Measurements from ENCODE around the gene MMP25. TPM values are rescaled to one million over a fixed set of nuclear protein-coding genes. Genes with fewer than 3 reads are reported as not detected.
A peak's percentile ranks its signal among the peaks of the same experiment; 100 is the strongest.

The MMP25 gene
- total and polyA plus RNA-seq, 9 of the 15 experiments (the other 6 are each of a cell fraction or from before 2014, with no cell fraction given) = 0.03 to 0.04 TPM; not detected in 7

DNA sequence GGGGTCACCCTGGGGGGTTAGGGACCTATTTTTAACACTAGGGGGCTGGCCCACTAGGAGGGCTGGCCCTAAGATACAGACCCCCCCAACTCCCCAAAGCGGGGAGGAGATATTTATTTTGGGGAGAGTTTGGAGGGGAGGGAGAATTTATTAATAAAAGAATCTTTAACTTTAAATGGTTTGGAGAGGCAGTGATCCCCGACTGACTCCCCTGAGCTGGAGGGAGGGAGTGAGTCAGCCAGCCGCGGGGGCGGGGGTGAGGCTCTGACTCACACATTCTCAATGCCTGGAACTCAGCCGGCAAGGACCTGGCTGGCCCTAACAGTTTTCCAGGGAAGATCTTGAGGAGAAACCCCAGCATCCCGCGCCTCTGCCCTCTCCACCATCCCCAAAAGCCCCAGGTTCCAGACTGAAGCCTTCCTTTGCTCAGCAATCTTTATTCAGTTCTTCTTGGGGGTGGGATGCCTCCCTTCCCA, 24.1 kb upstream of the MMP25 start (continued):
- no peak for TF ChIP-seq SAFB (IDR thresholded peaks at IDR 0.05; ENCODE audit: borderline replicate concordance, low read depth, low read length)
- no peak for TF ChIP-seq CAMTA2 (CRISPR knock-in tag; conservative IDR thresholded peaks at IDR 0.05)
- no peak for TF ChIP-seq ASH1L (IDR thresholded peaks at IDR 0.05; ENCODE audit: borderline replicate concordance, low read depth, partially characterized antibody)
- no peak for TF ChIP-seq CREBBP (IDR thresholded peaks at IDR 0.05; ENCODE audit: low read depth, low read length)
- no peak for TF ChIP-seq KAT8 (IDR thresholded peaks at IDR 0.05; ENCODE audit: low read depth)
- TF ChIP-seq HNRNPLL (IDR thresholded peaks at IDR 0.05; ENCODE audit: low read depth, low read length, poor library complexity, severe bottlenecking) = no peak
- no peak for TF ChIP-seq DEAF1 (CRISPR knock-in tag; IDR thresholded peaks at IDR 0.05)
- TF ChIP-seq E4F1 (CRISPR knock-in tag; IDR thresholded peaks at IDR 0.05; ENCODE audit: borderline replicate concordance) = no peak
- TF ChIP-seq ZNF609 (CRISPR knock-in tag; IDR thresholded peaks at IDR 0.05; ENCODE audit: borderline replicate concordance) = no peak
- no peak for TF ChIP-seq MED1 (CRISPR knock-in tag; IDR thresholded peaks at IDR 0.05; ENCODE audit: borderline replicate concordance)
- TF ChIP-seq KLF1 (tag; IDR thresholded peaks at IDR 0.05) = no peak
- TF ChIP-seq ZC3H8 (IDR thresholded peaks at IDR 0.05) = no peak
- TF ChIP-seq SAFB2 (IDR thresholded peaks at IDR 0.05; ENCODE audit: borderline replicate concordance, low read depth, low read length, severe bottlenecking) = no peak
- peak; percentile 54 for TF ChIP-seq CREM (IDR thresholded peaks at IDR 0.05; ENCODE audit: low read depth)
- TF ChIP-seq, protein P1, sequence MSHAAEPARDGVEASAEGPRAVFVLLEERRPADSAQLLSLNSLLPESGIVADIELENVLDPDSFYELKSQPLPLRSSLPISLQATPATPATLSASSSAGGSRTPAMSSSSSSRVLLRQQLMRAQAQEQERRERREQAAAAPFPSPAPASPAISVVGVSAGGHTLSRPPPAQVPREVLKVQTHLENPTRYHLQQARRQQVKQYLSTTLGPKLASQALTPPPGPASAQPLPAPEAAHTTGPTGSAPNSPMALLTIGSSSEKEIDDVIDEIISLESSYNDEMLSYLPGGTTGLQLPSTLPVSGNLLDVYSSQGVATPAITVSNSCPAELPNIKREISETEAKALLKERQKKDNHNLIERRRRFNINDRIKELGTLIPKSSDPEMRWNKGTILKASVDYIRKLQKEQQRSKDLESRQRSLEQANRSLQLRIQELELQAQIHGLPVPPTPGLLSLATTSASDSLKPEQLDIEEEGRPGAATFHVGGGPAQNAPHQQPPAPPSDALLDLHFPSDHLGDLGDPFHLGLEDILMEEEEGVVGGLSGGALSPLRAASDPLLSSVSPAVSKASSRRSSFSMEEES (CRISPR knock-in tag; IDR thresholded peaks at IDR 0.05) = no peak
- peak; percentile 92 for TF ChIP-seq SMARCC2 (IDR thresholded peaks at IDR 0.05; ENCODE audit: low read depth)
- TF ChIP-seq BRD4 (IDR thresholded peaks at IDR 0.05) = no peak
- TF ChIP-seq RB1 (IDR thresholded peaks at IDR 0.05; ENCODE audit: low read depth) = no peak

Data from K562 (cell line).